Measurements from ENCODE around the gene KPNA2. TPM values are rescaled to one million over a fixed set of nuclear protein-coding genes. Genes with fewer than 3 reads are reported as not detected.
"Not testable (repeated sequence)": the region's sequence is repeated elsewhere in the genome, so short reads cannot be mapped to it uniquely, and the experiment has no call there.

Gene KPNA2
- total and polyA plus RNA-seq, 2 of the 13 experiments (the other 11 are each of a cell fraction or from before 2014, with no cell fraction given), result 111 to 305 TPM

DNA sequence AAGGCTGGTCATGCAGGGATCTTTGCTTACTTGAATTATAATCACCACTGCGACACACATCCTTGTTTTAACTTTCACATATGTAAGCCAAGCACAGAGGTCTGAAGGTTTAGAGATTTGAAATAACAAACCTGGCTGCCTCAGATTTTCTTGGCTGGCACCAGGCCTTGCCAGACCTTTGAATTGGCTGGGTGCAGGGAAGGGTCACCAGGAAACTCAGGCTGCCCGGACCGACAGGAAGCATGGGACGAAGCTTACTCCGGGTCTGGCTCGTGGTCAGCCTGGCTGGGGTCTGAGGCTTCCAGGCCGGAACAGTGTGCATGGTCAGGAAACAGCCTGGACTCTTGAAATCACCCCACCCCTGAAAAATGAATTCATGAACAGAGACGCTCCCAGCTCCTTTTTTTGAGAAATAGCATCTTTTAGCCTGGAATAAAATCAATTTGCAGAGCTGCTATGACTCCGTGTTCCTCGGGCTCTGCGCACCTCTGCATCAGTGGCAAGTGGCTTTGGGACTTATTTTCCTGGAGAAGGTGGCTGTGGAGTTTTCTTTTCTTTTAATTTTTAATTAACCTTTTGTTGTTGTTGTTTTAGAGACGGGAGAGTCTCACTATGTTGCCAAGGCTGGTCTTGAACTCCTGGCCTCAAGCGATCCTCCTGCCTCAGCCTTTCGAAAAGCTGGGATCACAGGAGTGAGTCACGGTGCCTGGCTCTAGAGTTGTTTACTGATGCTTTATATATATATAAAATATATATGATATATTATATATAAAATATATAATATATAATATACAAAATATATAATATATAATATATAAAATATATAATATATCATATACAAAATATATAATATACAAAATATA is 35.3 kb downstream of the KPNA2 start:
- H3K9ac ChIP-seq (ENCODE audit: insufficient read depth, low read depth, low read length); H3K9me3 ChIP-seq (ENCODE audit: low read length); intact Hi-C loops (cut with micrococcal nuclease; ENCODE audit: unreplicated experiment); H3K36me3 ChIP-seq (replicated peaks in 1 of 2; ENCODE audit: control insufficient read depth in 1 of 2, insufficient read depth in 2 of 2, low read length in 2 of 2); DNase-seq (ENCODE audit: low spot score); H3K4me3 ChIP-seq (replicated peaks in 1 of 3; ENCODE audit: insufficient read depth in 1 of 3, low read depth in 2 of 3, low read length in 3 of 3); H2AFZ ChIP-seq (ENCODE audit: low read length); H3K4me1 ChIP-seq (ENCODE audit: insufficient read depth, low read length); BruUV-seq (replicated peaks); H3K79me2 ChIP-seq (ENCODE audit: insufficient read depth, low read length); H3K27me3 ChIP-seq (ENCODE audit: control insufficient read depth in 1 of 2, insufficient read depth in 2 of 2, low read length in 2 of 2); in situ Hi-C loops (cut with HindIII; ENCODE audit: extremely low pct_ligation_motif_present, low pct_unique_long_range_greater_than_20kb); POLR2A ChIA-PET; CTCF ChIA-PET (ENCODE audit: low intra/inter-chr PET ratio, low total read pairs); FAIRE-seq; H3K27ac ChIP-seq (ENCODE audit: extremely low read length, insufficient read depth, low read length); H4K20me1 ChIP-seq (ENCODE audit: insufficient read depth, low read length): not testable (repeated sequence)
- H3K4me2 ChIP-seq (ENCODE audit: low read depth, low read length), result peak overlapping the region; percentile 25
- TF ChIP-seq, protein P1, sequence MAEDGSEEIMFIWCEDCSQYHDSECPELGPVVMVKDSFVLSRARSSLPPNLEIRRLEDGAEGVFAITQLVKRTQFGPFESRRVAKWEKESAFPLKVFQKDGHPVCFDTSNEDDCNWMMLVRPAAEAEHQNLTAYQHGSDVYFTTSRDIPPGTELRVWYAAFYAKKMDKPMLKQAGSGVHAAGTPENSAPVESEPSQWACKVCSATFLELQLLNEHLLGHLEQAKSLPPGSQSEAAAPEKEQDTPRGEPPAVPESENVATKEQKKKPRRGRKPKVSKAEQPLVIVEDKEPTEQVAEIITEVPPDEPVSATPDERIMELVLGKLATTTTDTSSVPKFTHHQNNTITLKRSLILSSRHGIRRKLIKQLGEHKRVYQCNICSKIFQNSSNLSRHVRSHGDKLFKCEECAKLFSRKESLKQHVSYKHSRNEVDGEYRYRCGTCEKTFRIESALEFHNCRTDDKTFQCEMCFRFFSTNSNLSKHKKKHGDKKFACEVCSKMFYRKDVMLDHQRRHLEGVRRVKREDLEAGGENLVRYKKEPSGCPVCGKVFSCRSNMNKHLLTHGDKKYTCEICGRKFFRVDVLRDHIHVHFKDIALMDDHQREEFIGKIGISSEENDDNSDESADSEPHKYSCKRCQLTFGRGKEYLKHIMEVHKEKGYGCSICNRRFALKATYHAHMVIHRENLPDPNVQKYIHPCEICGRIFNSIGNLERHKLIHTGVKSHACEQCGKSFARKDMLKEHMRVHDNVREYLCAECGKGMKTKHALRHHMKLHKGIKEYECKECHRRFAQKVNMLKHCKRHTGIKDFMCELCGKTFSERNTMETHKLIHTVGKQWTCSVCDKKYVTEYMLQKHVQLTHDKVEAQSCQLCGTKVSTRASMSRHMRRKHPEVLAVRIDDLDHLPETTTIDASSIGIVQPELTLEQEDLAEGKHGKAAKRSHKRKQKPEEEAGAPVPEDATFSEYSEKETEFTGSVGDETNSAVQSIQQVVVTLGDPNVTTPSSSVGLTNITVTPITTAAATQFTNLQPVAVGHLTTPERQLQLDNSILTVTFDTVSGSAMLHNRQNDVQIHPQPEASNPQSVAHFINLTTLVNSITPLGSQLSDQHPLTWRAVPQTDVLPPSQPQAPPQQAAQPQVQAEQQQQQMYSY (CRISPR knock-in tag; IDR thresholded peaks at IDR 0.05), result peak; percentile 45; the same call in 1 of the 2 replicates
- ATAC-seq, result peak; percentile 74
- 41% methylated on average over 14 of the region's 15 CpGs for WGBS (ENCODE audit: low lambda C conversion rate)

DNA sequence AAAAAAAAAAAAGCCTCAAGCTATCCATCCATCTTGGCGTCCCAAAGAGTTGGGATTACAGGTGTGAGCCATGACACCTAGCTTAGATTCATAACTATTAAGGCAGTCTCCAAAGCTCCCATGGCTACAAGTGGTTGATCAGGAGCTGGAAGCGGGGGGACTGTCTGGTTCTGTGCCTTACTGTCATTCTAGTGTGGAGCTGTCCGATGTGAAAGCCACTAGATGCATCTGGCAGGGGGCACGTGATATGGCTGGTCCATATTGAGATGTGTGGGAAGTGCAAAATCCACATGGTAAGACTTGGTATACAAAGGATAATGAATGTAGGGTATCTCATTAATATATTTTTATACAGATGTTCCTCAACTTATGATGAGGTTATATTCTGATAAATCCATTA is 38.7 kb downstream of the KPNA2 start:
- no peak overlapping the region for H2AFZ ChIP-seq (ENCODE audit: low read length)
- DNase-seq (ENCODE audit: low spot score), result no peak
- no peaks in the 10 kb centered on the region for H3K79me2 ChIP-seq (ENCODE audit: insufficient read depth, low read length)
- no peak overlapping the region for H3K4me3 ChIP-seq (replicated peaks in 1 of 3; ENCODE audit: insufficient read depth in 1 of 3, low read depth in 2 of 3, low read length in 3 of 3)
- intact Hi-C loops (cut with micrococcal nuclease; ENCODE audit: unreplicated experiment), result no loop called here
- H3K36me3 ChIP-seq (replicated peaks in 1 of 2; ENCODE audit: control insufficient read depth in 1 of 2, insufficient read depth in 2 of 2, low read length in 2 of 2), result no peaks in the 10 kb centered on the region
- no peak; the same call in 2 of the 3 replicates for ATAC-seq
- BruUV-seq (replicated peaks), result no TSS peak
- no peak overlapping the region for H3K4me2 ChIP-seq (ENCODE audit: low read depth, low read length)
- WGBS (ENCODE audit: low lambda C conversion rate), result 44% methylated on average over 4 of the region's 4 CpGs
- H4K20me1 ChIP-seq (ENCODE audit: insufficient read depth, low read length), result no peaks in the 10 kb centered on the region
- FAIRE-seq, result no peak
- peaks cover 11% of the 10 kb centered on the region; the same call in 1 of the 2 replicates for H3K4me1 ChIP-seq (ENCODE audit: insufficient read depth, low read length)
- H3K27me3 ChIP-seq (ENCODE audit: control insufficient read depth in 1 of 2, insufficient read depth in 2 of 2, low read length in 2 of 2), result no peaks in the 10 kb centered on the region
- in situ Hi-C loops (cut with HindIII; ENCODE audit: extremely low pct_ligation_motif_present, low pct_unique_long_range_greater_than_20kb), result no loop called here
- POLR2A ChIA-PET, result interaction anchor here (0.6 kb wide), 1 partner anchor 380 kb away, joined by 4 read pairs; no protein-coding TSS in a partner anchor
- CTCF ChIA-PET (ENCODE audit: low intra/inter-chr PET ratio, low total read pairs), result no interaction called here
- TF ChIP-seq JDP2 (CRISPR knock-in tag; IDR thresholded peaks at IDR 0.05; ENCODE audit: borderline replicate concordance), result no peak
- H3K9me3 ChIP-seq (ENCODE audit: low read length), result no peaks in the 10 kb centered on the region
- H3K9ac ChIP-seq (ENCODE audit: insufficient read depth, low read depth, low read length), result no peak overlapping the region
- no peak overlapping the region for H3K27ac ChIP-seq (ENCODE audit: extremely low read length, insufficient read depth, low read length)

DNA sequence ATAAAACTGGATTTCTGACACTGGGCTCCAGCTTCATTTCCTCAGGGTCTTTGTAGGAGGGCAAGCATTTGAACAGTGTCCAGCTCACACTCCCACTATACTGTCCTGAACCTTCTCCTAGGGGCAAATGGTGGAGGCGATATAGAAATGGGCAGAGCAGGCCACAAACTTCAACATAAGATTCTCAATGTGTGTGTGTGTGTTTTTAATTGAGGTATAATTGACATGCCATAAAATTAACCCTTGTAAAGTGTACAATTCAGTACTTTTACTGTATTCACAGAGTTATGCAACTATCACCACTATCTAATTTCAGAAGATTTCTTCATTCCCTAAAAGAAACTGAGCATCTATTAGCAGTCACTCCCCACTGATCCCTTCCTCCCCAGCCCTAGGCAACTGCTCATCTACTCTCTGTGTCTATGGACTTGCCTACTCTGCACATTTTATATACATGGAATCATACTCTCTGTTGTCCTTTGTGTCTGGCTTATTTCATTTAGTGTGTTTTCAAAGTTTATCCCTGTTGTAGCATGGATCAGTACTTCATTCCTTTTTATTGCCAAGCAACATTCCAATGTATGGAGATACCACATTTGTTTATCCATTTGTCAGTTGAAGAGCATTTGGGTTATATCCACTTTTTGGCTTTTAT is 40.5 kb downstream of the KPNA2 start:
- H3K4me3 ChIP-seq (replicated peaks in 1 of 3; ENCODE audit: insufficient read depth in 1 of 3, low read depth in 2 of 3, low read length in 3 of 3); DNase-seq (ENCODE audit: low spot score); ATAC-seq; H2AFZ ChIP-seq (ENCODE audit: low read length); H3K9ac ChIP-seq (ENCODE audit: insufficient read depth, low read depth, low read length); H3K4me2 ChIP-seq (ENCODE audit: low read depth, low read length); H4K20me1 ChIP-seq (ENCODE audit: insufficient read depth, low read length); H3K36me3 ChIP-seq (replicated peaks in 1 of 2; ENCODE audit: control insufficient read depth in 1 of 2, insufficient read depth in 2 of 2, low read length in 2 of 2); H3K27ac ChIP-seq (ENCODE audit: extremely low read length, insufficient read depth, low read length); H3K9me3 ChIP-seq (ENCODE audit: low read length); POLR2A ChIA-PET; BruUV-seq (replicated peaks); CTCF ChIA-PET (ENCODE audit: low intra/inter-chr PET ratio, low total read pairs); intact Hi-C loops (cut with micrococcal nuclease; ENCODE audit: unreplicated experiment); in situ Hi-C loops (cut with HindIII; ENCODE audit: extremely low pct_ligation_motif_present, low pct_unique_long_range_greater_than_20kb); H3K27me3 ChIP-seq (ENCODE audit: control insufficient read depth in 1 of 2, insufficient read depth in 2 of 2, low read length in 2 of 2); H3K79me2 ChIP-seq (ENCODE audit: insufficient read depth, low read length): not testable (repeated sequence)
- peak; percentile 43 for FAIRE-seq
- WGBS (ENCODE audit: low lambda C conversion rate), result 90% methylated on average over 1 of the region's 1 CpG
- peaks cover 11% of the 10 kb centered on the region; the same call in 1 of the 2 replicates for H3K4me1 ChIP-seq (ENCODE audit: insufficient read depth, low read length)

Data from HepG2 (cell line).